Mammary epithelial cell (primary cell): Measurements from ENCODE around the gene MYO15B.

Experiments used
- CTCF ChIP-seq, 2 donors: IDR thresholded peaks in 1 of 2; conservative IDR thresholded peaks in 1 of 2; 2 replicates each; pipeline ENCODE4 v1.5.1; 2011 to 2012; ENCODE audit warnings: inconsistent platforms in 2 of 2, low read length in 2 of 2, mild to moderate bottlenecking in 2 of 2, control low read depth in 1 of 2, low read depth in 1 of 2; ENCODE audit not compliant: insufficient read depth in 1 of 2; ENCODE audit errors: extremely low read depth in 1 of 2
- EZH2 ChIP-seq: IDR thresholded peaks from 2 replicates; pipeline ENCODE4 v1.6.1; 2012; ENCODE audit warnings: low read length, inconsistent platforms, borderline replicate concordance

DNA sequence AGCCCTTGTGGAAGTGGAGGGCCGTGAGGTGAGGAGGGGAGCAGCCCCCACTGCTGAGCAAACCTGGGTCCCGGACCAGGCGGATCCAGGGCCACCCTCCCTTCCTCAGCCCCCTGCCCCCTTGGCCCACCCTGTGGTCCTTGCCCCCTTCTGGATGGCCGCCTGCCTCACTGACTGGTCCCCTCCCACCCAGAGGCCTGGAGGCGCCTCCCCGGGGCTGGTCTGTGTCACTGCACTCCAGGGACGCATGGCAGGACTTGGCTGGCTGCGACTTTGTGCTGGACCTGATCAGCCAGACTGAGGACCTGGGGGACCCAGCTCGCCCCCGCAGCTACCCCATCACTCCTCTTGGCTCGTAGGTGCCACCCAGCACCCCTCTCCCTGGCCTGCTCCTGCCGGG lies 26.4 kb downstream of the MYO15B start:
- TF ChIP-seq CTCF (conservative IDR thresholded peaks at IDR 0.05 in 1 of 2, IDR thresholded peaks at IDR 0.05 in 1 of 2; ENCODE audit: extremely low read depth in 1 of 2, insufficient read depth in 1 of 2, low read depth in 1 of 2, low read length in 2 of 2) = no peak
- no peak for TF ChIP-seq EZH2
